Left ventricle myocardium inferior (tissue), 1 donor: ENCODE results near the gene LRP1B. TPM values are rescaled to one million over a fixed set of nuclear protein-coding genes. Genes with fewer than 3 reads are reported as not detected.

Experiments
- DNase-seq: peaks from one replicate; pipeline ENCODE4 v3.0.0-alpha.2; 2020
- H3K27ac ChIP-seq: fragments of 200-600 bp; replicated peaks from 2 replicates; pipeline ENCODE4 v1.8.0; 2021
- H3K27me3 ChIP-seq: fragments of 200-600 bp; 2 replicates; pipeline ENCODE4 v1.8.0; 2021; ENCODE audit warnings: low read depth
- H3K36me3 ChIP-seq: fragments of 200-600 bp; 2 replicates; pipeline ENCODE4 v1.8.0; 2021
- H3K4me1 ChIP-seq: fragments of 200-600 bp; 2 replicates; pipeline ENCODE4 v1.8.0; 2021
- H3K4me3 ChIP-seq: fragments of 200-600 bp; 2 replicates; pipeline ENCODE4 v1.8.0; 2021; ENCODE audit warnings: mild to moderate bottlenecking, moderate library complexity
- H3K9me3 ChIP-seq: fragments of 200-600 bp; replicated peaks from 2 replicates; pipeline ENCODE4 v1.8.0; 2021
- intact Hi-C: fragments of 100-400 bp; cut with micrococcal nuclease; formaldehyde crosslinking; loops from one replicate; pipeline ENCODE4 v1.11.0; 2022
- total RNA-seq: library from RNA; stranded (reverse); fragmentation: NEBNext Ultra II Directional; extraction: Animal tissue kit (Norgen Biotek cat#: 25700); gene quantifications from one replicate; pipeline ENCODE4 v1.2.1, GENCODE V29; 2021
- TF ChIP-seq, protein P1 (sequence below): fragments of 200-600 bp; IDR thresholded peaks from 2 replicates; pipeline ENCODE4 v1.8.0; 2021; ENCODE audit warnings: antibody characterized with exemption, mild to moderate bottlenecking, borderline replicate concordance
- donor health status: DM: no; HTN: yes; CAD: no; lungs with severe emphysema.

LRP1B gene
- total RNA-seq, 1 donor from 2014 or later = 0.08 TPM

DNA sequence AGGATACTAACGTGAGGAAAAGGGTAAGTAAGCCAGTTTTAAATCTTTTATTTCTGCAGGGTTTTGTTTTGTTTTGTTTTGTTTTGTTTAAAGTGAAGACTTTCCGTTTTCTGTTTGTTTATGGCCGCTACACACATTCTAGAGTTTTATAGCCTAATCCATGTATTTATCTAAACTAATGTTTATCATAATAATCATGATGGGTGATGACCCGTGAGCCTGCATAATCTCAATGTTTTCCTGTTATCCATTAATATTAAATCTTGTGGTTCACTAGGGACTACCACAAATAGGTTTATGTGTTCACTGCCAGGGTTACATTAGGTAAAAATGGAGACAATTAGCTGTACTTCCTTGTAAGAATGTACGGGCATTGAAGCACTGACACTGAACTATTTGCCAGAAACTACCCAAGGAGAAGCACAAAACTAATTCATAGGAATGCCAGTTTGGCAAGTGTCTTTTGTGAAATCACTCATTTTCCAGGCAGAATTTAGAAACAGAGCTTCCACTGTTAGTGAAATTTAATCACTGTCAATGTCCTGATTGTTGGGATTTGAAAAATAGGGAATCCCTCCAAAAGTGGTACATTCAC is 574.8 kb downstream of the LRP1B start:
- Histone ChIP-seq H3K9me3 (no peaks in the 10 kb centered on the region), H3K27ac (no peak overlapping the region), H3K27me3 (no peaks in the 10 kb centered on the region), H3K4me1 (no peaks in the 10 kb centered on the region), H3K4me3 (no peak overlapping the region), H3K36me3 (no peaks in the 10 kb centered on the region)
- intact Hi-C loops = no loop called here
- TF ChIP-seq, protein P1, sequence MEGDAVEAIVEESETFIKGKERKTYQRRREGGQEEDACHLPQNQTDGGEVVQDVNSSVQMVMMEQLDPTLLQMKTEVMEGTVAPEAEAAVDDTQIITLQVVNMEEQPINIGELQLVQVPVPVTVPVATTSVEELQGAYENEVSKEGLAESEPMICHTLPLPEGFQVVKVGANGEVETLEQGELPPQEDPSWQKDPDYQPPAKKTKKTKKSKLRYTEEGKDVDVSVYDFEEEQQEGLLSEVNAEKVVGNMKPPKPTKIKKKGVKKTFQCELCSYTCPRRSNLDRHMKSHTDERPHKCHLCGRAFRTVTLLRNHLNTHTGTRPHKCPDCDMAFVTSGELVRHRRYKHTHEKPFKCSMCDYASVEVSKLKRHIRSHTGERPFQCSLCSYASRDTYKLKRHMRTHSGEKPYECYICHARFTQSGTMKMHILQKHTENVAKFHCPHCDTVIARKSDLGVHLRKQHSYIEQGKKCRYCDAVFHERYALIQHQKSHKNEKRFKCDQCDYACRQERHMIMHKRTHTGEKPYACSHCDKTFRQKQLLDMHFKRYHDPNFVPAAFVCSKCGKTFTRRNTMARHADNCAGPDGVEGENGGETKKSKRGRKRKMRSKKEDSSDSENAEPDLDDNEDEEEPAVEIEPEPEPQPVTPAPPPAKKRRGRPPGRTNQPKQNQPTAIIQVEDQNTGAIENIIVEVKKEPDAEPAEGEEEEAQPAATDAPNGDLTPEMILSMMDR = no peak
- no peak for DNase-seq

DNA sequence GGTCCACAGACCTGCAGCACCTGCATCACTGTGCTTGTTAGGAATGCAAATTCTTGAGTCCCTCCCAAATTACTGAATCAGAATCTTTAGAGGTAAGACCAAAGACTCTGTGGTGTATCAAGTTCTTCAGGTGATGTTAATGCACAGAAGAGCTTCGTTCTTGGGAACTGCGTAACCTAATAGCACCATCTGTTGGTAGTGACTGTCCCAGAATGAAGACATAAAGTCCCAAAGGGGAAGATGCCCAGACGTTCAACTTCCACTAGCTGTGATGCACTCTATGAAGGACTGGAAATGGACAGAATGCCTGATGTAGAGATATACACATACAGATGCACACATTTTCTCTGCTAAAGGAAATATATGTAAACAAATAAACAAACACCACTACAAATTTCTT is 576.0 kb downstream of the LRP1B start:
- Histone ChIP-seq H3K27me3 (no peaks in the 10 kb centered on the region), H3K9me3 (no peaks in the 10 kb centered on the region), H3K27ac (no peak overlapping the region), H3K4me1 (no peaks in the 10 kb centered on the region), H3K4me3 (no peak overlapping the region), H3K36me3 (no peaks in the 10 kb centered on the region)
- TF ChIP-seq, protein P1 = peak; percentile 69
- intact Hi-C loops = no loop called here
- DNase-seq = no peak

DNA sequence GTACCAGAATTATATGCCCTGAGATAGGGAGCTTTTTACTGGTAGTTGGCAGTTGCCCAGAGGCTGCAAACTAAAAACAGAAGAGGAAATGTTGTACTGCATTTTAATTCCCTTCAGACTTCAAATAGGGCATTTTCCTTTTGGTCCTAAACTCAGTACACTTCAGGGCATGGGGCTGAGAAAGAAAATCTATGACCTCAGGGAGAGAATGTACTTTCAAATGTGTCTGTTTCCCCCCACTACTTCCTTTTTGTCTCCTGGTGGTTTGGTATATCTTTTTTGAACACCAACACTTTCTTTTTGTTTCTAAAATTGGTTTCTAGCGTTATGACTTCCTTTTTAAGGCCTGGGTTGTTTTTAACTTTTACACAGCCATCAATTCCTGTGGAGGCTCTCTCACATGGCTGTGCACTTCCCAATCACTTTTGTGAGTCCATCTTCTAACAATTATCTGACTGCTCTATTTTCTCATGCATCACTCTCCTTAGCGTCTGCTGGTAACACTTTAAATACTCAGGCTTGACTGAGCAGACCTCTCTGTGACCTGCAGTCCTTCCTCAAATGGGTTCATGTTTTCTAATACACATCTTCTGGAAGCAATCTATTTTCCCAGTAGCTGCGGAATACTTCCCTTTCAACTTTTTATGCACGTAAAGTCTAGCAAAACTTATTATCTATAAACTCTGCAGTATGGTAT is 596.0 kb downstream of the LRP1B start:
- Histone ChIP-seq H3K9me3 (no peaks in the 10 kb centered on the region), H3K4me1 (no peaks in the 10 kb centered on the region), H3K27me3 (no peaks in the 10 kb centered on the region), H3K36me3 (no peaks in the 10 kb centered on the region), H3K4me3 (no peak overlapping the region), H3K27ac (no peak overlapping the region)
- intact Hi-C loops = no loop called here
- TF ChIP-seq, protein P1 = no peak
- DNase-seq = no peak

DNA sequence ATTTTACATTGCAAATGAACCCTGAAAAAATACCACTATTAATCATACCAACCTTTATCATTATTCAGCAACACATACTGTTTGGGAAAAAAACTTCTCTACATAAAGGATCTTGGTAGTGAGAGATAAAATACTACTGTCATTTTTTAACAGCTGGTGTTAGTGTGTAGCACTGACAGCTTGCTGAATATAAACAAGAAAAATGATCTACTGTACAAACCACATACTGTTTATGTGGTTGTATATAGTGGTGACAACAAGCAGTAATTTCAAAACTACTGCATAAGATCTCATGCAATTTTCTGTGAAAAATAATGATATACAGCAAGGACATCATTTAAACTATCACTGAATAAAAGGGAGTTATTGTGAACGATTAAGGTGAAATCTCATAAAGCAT is 601.2 kb downstream of the LRP1B start:
- peaks cover 11% of the 10 kb centered on the region for H3K27me3 ChIP-seq
- H3K4me1 ChIP-seq = no peaks in the 10 kb centered on the region
- no peak overlapping the region for H3K4me3 ChIP-seq
- no peaks in the 10 kb centered on the region for H3K9me3 ChIP-seq
- DNase-seq = no peak
- intact Hi-C loops = no loop called here
- H3K36me3 ChIP-seq = no peaks in the 10 kb centered on the region
- TF ChIP-seq, protein P1 = no peak
- no peak overlapping the region for H3K27ac ChIP-seq

DNA sequence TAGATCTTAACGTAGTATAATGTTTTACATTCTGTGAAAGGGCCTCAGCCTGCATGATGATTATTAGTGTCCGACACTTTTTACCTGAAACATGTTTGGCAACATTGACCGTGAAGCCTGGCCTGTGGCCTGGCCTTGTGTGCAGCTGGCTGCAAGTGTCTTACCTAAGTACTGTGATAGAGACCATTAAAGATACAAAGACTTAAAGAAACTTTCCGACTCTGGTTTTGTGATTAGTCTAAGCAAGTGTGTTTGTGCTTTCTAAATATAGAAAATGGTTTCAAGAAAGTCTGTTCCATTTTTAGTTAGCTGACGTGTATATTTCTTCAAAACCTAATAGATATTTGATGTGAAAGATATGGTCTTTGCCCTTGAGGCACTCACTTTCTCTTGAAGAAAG is 601.8 kb downstream of the LRP1B start:
- no peaks in the 10 kb centered on the region for H3K9me3 ChIP-seq
- no peak overlapping the region for H3K4me3 ChIP-seq
- intact Hi-C loops = no loop called here
- H3K36me3 ChIP-seq = no peaks in the 10 kb centered on the region
- TF ChIP-seq, protein P1 = no peak
- no peak overlapping the region for H3K27ac ChIP-seq
- H3K4me1 ChIP-seq = no peaks in the 10 kb centered on the region
- H3K27me3 ChIP-seq = peaks cover 11% of the 10 kb centered on the region
- no peak for DNase-seq
